GM20431 (cell line): ENCODE data around the gene SORBS1.
"Not testable (repeated sequence)": the region's sequence is repeated elsewhere in the genome, so short reads cannot be mapped to it uniquely, and the experiment has no call there.

Experiments used
- in situ Hi-C: fragments of 300-500 bp; cut with MseI, MboI; formaldehyde crosslinking; loops from one replicate; pipeline ENCODE4 v1.15.0; 2020; ENCODE audit warnings: low sequenced_read_pairs; ENCODE audit not compliant: unreplicated experiment

SORBS1 gene

DNA sequence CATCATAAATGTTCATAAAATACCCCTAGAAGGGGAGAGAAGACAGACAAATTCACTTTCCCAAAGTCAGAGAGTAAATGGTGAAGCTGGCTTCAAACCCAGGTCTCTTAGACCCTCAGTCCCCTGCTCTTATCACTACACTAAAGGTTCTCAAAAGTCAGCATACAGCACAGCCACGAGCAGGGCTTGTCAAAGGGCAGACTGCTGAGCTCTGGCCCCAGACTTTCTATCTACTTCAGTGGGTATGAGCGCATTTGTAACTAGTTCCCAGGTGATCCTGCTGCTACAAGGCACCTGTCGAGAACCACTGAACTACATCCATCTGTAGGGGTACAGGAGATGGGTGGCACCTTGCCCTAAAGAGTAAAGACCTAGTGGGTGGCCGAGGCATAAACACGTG is 91.5 kb downstream of the SORBS1 start:
- in situ Hi-C loops = no loop called here

DNA sequence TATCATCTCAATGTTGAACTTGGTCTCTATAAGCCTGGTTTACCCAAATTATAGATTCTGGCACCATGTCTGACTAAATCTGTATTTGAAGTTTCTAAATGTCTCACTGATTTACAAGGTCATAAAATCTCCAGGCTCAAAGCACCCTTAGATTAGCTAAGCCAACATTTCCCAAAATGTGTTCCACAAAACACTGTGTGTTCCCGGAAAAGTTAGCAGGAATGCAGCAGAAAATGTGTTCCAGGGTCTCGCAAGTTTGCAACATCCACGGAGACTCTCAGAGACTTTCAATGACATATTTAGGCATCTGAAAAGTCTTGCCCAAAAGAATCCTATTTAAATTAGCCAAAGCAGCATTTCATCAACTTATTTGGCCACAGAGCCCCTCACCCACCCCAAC is 91.9 kb downstream of the SORBS1 start:
- in situ Hi-C loops = no loop called here

DNA sequence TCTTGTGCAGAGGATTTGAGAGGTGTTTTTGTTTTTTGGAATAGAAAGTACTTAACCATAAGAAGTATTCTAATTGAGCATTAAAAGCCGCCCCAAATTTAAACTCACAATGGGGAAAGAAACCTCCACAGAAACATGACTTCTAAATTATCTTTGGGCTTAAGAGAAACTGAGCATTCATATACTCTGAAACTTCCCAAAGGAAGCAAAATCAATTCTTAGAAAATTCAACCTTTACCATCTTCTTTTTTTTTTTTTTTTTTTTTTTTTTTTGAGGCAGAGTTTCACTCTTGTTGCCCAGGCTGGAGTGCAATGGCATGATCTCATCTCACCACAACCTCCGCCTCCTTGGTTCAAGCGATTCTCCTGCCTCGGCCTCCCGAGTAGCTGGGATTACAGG is 93.5 kb downstream of the SORBS1 start:
- in situ Hi-C loops = not testable (repeated sequence)

DNA sequence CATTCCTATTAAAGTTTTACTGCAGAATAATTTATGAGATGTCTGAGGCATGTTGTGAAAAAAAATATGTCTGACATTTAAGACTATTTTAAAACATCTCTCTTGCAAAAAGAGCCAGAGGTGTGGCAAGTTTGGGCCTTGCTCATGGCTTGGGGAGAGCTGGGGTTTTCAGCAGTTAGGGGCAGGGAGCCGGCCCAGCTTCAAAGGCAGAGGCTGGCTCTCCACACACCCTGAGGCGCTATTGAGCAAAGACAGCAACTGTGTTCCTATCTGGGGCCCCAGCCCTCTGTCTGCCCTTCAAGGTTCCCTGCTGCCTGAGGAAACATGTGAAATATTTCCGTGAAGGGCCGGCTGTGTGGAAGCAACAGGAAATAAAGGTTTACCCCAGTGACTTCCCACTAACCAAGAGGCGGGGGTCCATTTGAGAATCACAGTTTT is 94.0 kb downstream of the SORBS1 start:
- in situ Hi-C loops = no loop called here

DNA sequence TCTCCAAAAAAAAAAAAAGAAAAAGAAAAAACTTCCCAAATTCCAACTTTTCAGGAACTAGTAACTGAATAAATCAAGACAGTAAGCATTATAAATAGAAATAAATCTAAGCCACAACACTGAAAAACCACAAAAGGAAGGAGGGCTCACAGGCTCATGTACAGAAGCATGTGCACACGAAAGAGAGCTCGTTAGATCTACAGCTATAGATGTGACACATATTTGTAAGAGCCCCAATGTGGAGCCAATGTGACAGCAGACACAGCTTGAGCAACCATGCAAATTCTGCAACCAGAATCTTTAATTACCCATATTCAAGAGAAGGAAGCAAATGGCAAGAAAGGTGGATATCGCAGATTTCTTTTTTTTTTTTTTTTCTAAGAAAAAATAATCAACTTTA is 94.7 kb downstream of the SORBS1 start:
- in situ Hi-C loops = no loop called here

DNA sequence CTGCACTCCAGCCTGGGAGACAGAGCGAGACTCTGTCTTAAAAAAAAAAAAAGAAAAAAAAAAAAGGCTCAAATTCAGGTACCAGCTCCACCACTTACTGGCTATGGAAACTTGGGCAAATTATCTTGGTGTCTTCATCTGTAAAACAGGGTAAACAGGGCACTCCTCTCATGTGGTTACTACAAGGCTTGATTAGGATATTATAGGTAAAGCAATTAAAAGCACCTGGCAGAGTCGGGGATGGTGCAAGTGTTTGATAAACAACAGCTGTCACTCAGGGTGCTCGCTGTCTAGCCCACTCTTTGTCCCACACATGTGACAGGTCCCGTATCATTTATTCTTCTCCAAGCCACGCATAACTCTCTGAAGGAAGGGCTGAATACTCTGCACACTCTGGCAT is 96.9 kb downstream of the SORBS1 start:
- in situ Hi-C loops = no loop called here

DNA sequence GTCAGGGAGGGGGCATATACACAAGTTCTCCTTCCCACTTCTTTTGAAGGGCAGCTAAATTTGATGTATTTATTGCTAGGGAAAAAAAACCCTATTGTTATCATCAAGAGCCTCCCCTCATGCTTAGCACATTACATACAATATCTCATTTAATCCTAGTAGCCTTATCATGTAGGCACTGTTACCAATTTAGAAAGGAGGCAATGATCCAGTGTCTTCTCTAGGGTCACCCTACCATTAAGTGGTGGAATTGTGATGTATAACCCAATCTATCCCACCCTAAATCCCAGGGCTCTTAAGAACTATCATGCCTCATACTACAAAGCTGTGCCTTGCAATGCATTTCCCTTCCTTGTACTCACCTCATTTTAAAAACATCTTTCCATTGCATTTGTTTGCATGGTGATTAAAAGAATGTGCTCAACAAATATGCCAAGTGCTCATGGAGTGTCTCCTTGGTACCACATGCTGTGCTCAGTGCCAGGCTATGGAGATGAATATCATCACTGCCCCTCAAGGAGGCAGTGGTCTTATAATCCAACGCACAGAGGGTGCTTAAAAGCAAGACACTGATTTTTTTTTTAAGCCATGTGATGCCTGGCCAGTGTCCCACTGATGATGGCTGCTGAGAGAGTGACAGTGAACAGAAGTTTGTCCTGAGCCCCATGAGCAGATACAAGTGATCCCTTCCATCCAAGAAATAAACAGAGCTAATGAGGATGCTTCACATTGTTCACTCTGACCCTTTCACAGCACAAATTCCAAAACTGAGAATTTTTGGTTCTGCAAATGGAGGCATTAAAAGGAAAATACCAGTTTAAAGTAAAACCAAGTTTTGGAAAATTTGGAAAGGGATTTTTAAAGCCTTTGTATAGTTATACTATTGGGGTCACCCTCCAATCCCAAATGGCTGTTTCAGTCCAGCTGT is 98.2 kb downstream of the SORBS1 start:
- in situ Hi-C loops = no loop called here

DNA sequence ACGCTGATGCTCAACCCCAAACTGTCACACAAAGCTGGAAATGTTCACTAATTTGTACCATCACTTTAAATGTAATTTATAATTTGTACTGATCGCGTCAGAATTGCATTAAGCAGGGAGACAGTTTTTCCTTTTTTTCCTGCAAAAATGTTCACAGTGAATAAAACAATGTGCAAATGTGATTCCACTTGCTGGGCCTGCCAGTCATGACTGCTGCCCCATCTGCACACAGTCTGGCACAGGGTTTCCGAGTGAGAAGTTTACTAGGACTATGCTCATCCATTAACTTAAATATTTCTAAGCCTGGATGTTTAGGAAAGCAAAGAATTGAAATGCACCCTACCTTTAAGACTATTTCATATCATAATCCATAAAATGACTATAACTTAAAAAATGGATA is 99.6 kb downstream of the SORBS1 start:
- in situ Hi-C loops = no loop called here

DNA sequence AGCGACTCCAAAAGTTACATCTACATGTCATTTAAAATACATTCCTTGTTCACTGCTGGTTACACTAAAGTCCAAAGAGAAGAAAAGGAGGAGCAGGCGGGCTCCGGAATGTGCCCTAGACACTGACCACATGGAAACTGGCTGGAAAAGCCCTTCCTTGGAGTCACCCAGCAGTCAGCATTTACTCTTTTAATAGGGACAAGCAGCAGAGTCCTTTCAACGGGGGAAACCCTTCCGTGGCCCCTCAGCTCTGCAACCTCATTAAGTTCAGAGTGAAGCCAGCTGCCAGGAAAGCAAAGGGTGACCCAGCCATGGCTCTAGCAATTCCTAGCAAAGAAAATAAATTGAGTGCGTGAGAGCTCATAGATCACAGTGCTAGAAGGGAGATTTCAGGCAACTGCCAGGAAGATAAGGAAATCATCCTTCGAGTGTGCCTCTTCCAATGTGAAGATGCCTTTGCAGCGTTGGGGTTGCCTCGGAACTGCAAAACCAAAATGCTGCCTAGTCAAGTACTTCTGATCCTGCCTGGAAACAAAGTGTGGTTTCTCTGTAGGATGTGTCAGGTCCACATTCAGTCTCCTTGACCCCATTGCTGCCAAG is 101.6 kb downstream of the SORBS1 start:
- in situ Hi-C loops = no loop called here

DNA sequence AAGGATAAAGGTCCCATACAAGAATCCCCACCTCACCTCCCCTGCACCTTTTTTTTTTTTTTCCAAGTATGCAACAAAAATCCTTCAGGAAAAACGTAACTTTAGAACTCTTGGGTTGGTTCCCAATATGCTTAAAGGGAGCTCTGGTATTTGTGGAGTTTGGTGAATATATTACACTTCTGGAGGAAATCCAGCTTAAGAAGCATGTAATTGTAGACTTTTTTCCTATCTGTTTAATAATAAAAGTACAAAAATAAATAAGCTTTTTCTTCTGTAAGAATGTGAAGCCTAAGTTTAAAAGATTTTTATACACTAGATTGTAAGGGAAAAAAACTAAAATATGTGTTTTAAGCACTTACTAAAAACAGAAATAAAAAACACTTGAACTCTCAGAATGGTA is 102.3 kb downstream of the SORBS1 start:
- in situ Hi-C loops = no loop called here

DNA sequence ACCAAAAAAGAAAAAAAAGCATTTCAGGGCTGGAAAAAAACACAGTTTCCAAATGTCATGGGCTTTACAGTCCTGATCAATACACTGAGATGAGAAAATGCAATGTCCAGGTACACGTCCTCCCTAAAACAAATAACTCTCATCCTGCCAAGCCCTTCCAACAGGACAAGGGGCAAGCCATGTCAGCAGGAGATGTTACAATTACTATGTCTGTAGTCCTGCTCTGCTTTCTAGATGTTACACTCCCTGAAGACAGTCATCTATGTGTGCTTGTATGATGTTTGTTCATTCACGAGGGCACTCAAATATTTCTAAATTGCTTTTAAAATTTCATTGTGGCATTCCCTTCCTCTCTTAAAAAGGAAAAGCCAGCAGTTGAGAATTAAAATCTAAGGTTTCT is 103.2 kb downstream of the SORBS1 start:
- in situ Hi-C loops = no loop called here

DNA sequence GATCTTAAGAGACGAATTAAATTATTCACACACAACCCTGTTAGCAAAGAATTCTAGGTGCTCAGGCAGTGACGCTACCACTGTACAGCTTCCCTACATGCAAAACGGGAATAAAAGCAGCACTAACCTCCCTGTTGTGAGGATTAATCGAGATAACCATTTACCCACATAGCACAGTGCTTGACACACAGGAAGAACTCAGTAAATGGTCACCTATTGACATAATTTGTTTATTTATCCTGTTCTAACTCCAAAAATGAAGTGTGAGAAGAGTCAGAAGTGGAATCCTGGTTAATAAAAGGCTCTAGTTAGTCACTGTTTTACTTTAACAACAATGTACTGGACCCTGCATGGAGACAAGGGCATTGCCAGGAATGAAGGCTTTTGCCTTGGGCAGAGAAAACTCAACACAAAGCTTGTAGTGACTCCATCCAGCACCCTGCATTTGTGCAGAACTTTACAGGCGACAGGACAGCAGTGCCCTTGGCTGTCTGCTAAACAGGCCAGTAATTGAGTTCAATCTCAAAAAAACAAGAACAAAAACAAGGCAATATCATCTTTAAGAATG is 103.8 kb downstream of the SORBS1 start:
- in situ Hi-C loops = no loop called here

DNA sequence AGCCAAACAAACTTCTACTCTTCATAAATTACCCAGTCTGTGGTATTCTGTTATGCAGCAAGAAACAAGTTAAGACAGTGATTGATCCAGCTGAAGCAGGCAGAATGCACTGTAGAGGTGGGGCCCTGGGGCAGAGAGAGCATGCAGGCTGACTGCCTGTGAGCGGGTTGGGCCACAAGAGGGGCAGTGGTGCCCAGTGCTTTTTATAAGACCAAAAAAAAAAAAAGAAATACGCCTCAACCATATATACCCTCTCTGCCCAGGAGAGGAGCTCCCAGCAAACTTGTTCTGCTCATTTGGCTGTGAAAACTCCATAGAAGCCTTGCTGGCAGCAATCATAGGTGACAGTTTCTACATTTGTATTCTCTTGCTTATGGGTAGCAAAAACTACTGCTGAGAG is 104.7 kb downstream of the SORBS1 start:
- in situ Hi-C loops = no loop called here

DNA sequence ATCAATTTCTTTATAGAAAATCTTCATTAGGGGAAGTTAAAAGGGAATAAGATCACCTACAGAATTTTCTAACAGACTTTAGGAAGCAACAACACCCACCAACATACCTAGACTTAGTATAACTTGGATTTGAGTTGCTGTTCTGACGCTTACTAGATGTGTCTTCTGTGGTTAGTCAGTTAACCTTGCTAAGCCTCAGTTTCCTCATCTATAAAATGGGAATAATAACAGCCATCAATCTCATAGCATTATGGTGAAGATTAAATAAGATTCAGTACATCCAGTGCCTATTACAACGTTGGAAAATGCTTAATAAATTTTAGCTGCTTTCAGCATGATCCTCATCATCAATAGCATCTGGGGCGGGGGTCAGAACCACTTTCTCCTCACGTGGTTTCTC is 106.2 kb downstream of the SORBS1 start:
- in situ Hi-C loops = no loop called here

DNA sequence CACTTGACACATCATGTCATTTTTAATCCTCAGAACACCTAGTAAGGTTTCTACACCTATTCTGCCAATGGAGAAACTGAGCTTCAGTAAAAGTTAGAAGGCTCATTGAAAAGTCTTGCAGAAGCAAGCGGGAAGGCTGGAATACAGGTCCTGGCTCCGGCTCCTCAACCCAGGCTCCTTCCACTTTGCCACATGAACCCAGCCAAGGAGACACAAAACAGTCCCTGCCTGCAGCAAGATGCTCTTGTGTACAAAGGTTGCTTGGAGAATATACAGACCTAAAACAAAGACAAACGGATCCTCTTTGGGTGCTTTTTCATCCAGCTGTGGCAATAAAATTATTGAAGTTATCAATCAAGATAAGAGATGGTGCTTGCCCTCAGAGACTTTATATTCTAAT is 106.8 kb downstream of the SORBS1 start:
- in situ Hi-C loops = no loop called here

DNA sequence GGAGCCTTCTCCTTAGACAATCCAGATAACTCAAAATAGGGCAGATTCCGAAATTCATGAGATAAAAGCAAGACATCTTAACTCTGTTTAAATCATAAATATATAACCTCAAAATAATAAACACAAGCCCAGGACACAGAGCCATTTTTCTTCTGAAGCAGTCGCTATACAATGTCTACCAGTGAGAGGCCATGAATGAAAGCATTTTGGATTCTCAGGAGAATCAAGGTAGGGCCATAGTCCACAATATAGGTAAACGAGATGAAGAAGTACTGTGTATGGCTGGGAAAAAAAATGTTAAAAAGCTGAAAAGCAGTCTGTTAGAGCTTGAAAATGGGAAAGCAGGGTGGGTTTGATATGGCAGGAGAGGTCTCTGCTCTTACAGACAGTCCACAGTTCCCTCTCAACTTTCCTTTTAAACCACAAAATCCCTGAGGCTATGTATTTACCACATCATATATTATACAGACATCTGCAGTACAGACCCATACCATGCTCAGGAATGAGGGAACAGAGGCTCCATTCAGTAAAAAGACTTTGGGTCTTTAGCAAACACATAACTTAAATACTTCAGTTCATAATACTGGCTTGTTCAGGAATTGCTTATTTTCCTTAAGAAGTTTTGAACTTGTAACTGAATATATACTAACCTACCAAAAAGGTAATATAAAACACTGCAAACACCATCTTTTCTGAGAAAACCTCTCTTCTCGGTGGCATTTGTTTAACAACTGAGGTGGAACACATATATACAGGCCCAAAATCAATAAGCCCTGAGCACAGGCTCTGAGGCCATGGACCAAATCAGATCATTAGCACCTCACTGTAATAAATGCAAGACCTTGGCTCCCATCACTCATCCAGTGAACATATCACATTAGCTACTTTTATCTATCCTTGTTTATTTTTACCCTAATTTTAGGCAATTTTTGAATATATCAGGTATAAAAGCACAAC is 109.3 kb downstream of the SORBS1 start:
- in situ Hi-C loops = no loop called here

DNA sequence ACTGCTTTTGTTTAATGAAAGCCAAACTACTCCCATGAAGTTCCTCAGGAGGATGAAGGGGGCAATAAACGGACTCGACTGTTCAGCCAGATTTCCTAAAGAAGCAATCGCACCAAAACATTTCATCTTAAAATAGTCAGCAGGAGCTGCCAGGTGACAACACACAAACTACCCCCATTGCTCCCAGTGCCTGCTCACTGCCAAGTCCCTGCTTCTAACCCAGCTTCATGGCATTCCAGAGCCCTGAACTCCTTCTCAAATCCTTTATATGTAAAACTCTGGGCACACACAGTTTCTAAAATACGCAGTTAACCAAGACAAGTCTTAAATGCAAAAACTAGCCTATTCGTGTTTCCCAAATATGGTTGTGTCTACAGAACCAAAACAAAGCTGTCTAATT is 110.0 kb downstream of the SORBS1 start:
- in situ Hi-C loops = no loop called here

DNA sequence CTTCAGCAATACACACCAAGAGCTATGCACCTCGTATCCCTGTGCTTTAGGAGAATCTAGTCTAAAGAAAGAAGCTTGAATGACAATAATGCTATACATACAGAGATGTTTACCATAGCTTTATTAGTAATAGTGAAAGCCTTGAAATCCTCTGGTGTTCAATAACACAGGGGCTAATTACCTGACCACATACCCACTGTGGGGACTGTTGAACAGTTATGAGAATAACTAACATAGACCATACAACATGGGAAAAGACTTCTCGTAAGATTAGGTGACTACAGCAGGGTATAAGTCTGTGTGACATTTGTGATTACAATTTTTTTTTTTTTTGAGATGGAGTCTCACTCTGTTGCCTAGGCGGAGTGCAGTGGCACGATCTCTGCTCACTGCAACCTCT is 111.0 kb downstream of the SORBS1 start:
- in situ Hi-C loops = no loop called here

DNA sequence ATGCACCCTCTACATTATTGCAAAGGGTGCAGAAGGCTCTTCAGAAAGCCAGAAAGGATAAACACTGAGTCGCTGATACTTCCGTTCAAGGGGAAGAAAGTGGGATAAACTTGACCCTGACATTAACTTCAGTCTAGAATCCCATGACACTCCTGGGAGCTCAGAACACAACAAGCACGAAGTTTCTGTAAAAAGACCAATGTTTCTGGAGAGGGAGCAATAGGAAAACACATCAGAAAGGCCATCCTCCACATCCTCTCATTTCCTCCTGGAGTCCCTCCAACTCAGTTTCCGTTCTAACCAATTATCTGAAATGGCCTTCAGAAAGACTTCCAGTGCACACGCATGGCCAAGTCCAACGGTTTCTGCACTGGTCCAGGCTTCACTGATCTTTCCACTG is 113.5 kb downstream of the SORBS1 start:
- in situ Hi-C loops = no loop called here

DNA sequence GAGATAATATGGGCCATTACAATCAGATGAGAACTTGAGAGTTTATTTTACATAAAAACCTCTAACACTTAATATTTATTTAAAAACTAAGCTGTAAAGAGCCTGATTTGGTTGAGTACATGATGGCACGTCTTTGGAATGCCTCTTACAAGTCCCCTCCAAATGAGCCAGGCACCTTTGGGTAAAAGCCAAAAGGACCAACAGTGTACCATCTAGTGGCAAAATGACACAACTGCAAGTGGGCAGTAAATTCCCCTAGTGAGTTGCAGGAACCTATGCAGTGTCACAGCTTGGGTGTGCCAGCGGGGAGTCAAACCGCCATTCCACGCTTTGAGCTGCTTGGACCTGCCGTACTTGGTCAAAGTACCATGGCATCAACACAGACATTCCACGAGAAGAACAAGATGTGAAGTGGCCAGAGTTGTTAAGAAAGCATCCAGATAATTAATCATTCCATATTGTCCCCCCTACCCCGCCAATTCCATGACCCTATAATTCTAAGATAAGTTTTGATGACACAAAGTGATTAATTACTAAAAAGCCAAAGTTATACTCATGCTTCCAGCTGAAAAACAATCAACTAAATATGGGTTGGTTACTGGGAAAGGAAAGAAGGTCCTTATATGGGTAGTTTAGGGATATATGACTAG is 115.2 kb downstream of the SORBS1 start:
- in situ Hi-C loops = no loop called here
